Breast epithelium (tissue), 4 donors: ENCODE results near the gene GGT5. TPM values are rescaled to one million over a fixed set of nuclear protein-coding genes. Genes with fewer than 3 reads are reported as not detected.

Experiments
- DNase-seq, 2 donors: peaks; one replicate each; pipeline ENCODE4 v3.0.0-alpha.2; 2019; ENCODE audit warnings: low spot score in 2 of 2
- H3K27ac ChIP-seq, 2 donors: fragments of 200-600 bp; sonication (generic) in 1 of 2; one replicate each; pipeline ENCODE4 v1.5.1; 2016 to 2019; ENCODE audit warnings: mild to moderate bottlenecking in 1 of 2
- H3K27me3 ChIP-seq, 2 donors: fragments of 200-600 bp; sonication (generic) in 1 of 2; one replicate each; pipeline versions ENCODE4 v1.5.1 to v1.6.0; 2017 to 2019; ENCODE audit warnings: control low read depth in 1 of 2, mild to moderate bottlenecking in 1 of 2
- H3K36me3 ChIP-seq: fragments of 200-600 bp; one replicate; pipeline ENCODE4 v1.5.1; 2019
- H3K4me1 ChIP-seq, 2 donors: fragments of 200-600 bp; sonication (generic); one replicate each; pipeline ENCODE4 v1.5.1; 2016 to 2019; ENCODE audit warnings: control low read depth in 1 of 2
- H3K4me3 ChIP-seq, 3 donors: fragments of 200-600 bp; sonication (generic); 1 replicate in 2 of 3; 2 replicates in 1 of 3; pipeline ENCODE4 v1.5.1; 2016 to 2019; ENCODE audit warnings: mild to moderate bottlenecking in 3 of 3, moderate library complexity in 2 of 3
- H3K9me3 ChIP-seq, 2 donors: fragments of 200-600 bp; sonication (generic) in 1 of 2; one replicate each; pipeline ENCODE4 v1.5.1; 2016 to 2019; ENCODE audit warnings: control low read depth in 1 of 2
- POLR2A ChIP-seq: fragments of 450-650 bp; IDR thresholded peaks from one replicate; pipeline ENCODE4 v1.6.1; 2016; ENCODE audit warnings: antibody characterized with exemption, mild to moderate bottlenecking, moderate library complexity
- POLR2AphosphoS5 ChIP-seq, 3 donors: sonication (generic); formaldehyde crosslinking; IDR thresholded peaks; one replicate each; pipeline ENCODE4 v1.6.1; 2017; ENCODE audit warnings: antibody characterized with exemption in 3 of 3
- intact Hi-C: fragments of 100-400 bp; cut with DNase I; formaldehyde crosslinking; loops from one replicate; pipeline ENCODE4 v1.15.1; 2023; ENCODE audit warnings: low total_unique reads
- total RNA-seq, 3 donors: library from RNA; depleted of rRNA; stranded (reverse); fragments of >200 nt; gene quantifications; one replicate each; pipeline ENCODE4 v1.1.0, GENCODE V29; 2016
- TF ChIP-seq, protein P1 (sequence below), 3 donors: fragments of 450-650 bp; IDR thresholded peaks; one replicate each; pipeline ENCODE4 v1.5.1; 2016 to 2017; ENCODE audit warnings: antibody characterized with exemption in 3 of 3, mild to moderate bottlenecking in 3 of 3, moderate library complexity in 3 of 3

Gene GGT5
- total RNA-seq, 3 donors from 2014 or later = 27.1 to 114 (median 61.0) TPM

DNA sequence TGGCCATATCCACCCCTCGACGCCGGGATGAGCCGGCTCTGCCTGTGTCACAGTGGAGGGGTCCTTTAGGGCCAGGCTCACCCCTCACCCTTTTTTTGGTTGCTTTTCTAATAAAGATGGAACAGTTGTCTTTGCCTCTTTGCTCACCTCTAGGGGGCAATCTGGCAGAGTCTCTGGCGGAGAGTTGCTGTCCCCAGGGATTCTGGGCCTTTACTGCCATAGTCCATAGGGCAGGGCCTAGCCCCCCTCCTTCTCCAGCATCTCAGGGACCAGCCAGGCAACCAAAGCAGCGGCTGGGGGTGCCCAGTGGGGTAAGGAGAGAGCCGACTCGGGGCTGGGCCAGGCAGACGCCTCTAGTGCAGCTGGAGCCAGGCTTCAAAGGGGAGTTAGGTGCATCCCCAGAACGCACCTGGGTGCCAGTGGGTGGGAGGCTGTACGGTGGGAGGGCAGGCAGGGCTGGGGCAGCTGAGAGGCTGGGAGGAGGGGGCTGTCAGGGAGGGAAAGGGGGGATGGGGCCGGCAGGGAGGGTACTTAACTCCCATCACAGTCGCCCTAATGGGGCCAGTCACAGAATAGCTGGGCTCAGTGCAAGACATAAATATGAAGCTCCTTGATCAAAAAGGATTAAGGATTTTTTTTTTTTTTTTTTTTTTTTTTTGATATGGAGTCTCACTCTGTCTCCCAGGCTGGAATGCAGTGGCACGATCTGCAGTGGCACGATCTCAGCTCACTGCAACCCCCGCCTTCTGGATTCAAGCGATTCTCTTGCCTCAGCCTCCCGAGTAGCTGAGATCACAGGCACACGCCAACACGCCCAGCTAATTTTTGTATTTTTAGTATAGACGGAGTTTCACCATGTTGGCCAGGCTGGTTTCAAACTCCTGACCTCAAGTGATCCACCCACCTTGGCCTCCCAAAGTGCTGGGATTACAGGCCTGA lies 66.1 kb downstream of the GGT5 start:
- no peaks in the 10 kb centered on the region for H3K27me3 ChIP-seq
- DNase-seq = no peak
- H3K9me3 ChIP-seq = no peaks in the 10 kb centered on the region
- intact Hi-C loops = no loop called here
- no peak overlapping the region for H3K4me3 ChIP-seq
- peak overlapping the region; percentile 70 to 80 for H3K27ac ChIP-seq
- TF ChIP-seq, protein P1, sequence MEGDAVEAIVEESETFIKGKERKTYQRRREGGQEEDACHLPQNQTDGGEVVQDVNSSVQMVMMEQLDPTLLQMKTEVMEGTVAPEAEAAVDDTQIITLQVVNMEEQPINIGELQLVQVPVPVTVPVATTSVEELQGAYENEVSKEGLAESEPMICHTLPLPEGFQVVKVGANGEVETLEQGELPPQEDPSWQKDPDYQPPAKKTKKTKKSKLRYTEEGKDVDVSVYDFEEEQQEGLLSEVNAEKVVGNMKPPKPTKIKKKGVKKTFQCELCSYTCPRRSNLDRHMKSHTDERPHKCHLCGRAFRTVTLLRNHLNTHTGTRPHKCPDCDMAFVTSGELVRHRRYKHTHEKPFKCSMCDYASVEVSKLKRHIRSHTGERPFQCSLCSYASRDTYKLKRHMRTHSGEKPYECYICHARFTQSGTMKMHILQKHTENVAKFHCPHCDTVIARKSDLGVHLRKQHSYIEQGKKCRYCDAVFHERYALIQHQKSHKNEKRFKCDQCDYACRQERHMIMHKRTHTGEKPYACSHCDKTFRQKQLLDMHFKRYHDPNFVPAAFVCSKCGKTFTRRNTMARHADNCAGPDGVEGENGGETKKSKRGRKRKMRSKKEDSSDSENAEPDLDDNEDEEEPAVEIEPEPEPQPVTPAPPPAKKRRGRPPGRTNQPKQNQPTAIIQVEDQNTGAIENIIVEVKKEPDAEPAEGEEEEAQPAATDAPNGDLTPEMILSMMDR (IDR thresholded peaks at IDR 0.05) = peak in 1 of 3 donors; percentile 13
- TF ChIP-seq POLR2AphosphoS5 (IDR thresholded peaks at IDR 0.05) = no peak
- TF ChIP-seq POLR2A = no peak
- peaks cover 14 to 22% of the 10 kb centered on the region in 2 donors for H3K4me1 ChIP-seq
- H3K36me3 ChIP-seq = no peaks in the 10 kb centered on the region

DNA sequence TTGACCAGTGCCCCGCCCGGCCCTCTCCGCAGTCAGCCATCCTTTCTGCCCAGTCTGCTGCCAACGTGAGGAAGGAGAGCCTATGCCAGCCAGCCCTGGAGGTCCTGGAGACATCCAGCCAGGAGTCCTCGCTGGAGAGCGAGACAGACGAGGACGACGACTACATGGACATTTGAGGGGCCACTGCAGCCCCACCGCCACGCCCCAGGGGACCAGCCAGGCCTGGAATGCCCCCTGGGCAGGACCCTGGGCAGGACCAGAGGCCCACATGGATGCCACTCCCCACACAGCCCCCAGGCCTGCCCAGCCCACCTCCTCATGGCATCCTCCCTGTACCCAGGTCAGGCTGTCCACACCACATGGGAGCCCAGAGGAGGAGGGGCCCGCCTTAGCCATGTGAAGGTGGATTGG lies 66.9 kb downstream of the GGT5 start:
- intact Hi-C loops = no loop called here
- H3K27ac ChIP-seq = peak overlapping the region in 1 of 2 donors; percentile 72

DNA sequence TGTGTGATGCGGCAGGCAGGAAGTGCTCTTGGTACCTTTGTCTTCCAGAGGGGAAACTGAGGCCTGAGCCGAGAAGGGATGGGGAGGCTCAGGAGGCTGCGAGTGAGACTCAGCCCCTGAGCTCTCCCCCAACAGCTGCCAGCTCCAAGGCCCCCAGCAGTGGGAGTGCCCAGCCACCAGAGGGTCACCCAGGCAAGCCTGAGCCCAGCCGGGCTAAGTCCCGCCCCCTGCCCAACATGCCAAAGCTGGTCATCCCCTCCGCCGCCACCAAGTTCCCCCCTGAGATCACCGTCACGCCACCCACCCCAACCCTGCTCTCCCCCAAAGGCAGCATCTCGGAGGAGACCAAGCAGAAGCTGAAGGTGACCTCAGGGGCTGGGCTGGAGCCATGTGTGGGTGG lies 67.4 kb downstream of the GGT5 start:
- TF ChIP-seq POLR2AphosphoS5 (IDR thresholded peaks at IDR 0.05) = no peak
- no peak for TF ChIP-seq POLR2A
- TF ChIP-seq, protein P1 (IDR thresholded peaks at IDR 0.05) = no peak
- Histone ChIP-seq H3K36me3 (no peaks in the 10 kb centered on the region), H3K27me3 (no peaks in the 10 kb centered on the region), H3K9me3 (no peaks in the 10 kb centered on the region), H3K4me1 (peaks cover 14 to 15% of the 10 kb centered on the region in 2 donors), H3K4me3 (no peak overlapping the region), H3K27ac (peak overlapping the region in 1 of 2 donors; percentile 72)
- DNase-seq = no peak
- intact Hi-C loops = no loop called here

More for the DNA sequence above, 66.9 kb downstream of the GGT5 start:
- Histone ChIP-seq H3K27me3 (no peaks in the 10 kb centered on the region), H3K36me3 (no peaks in the 10 kb centered on the region), H3K4me3 (no peak overlapping the region), H3K4me1 (peaks cover 14 to 15% of the 10 kb centered on the region in 2 donors), H3K9me3 (no peaks in the 10 kb centered on the region)
- TF ChIP-seq, protein P1 (IDR thresholded peaks at IDR 0.05) = no peak
- no peak for TF ChIP-seq POLR2A
- no peak for TF ChIP-seq POLR2AphosphoS5 (IDR thresholded peaks at IDR 0.05)
- no peak for DNase-seq

DNA sequence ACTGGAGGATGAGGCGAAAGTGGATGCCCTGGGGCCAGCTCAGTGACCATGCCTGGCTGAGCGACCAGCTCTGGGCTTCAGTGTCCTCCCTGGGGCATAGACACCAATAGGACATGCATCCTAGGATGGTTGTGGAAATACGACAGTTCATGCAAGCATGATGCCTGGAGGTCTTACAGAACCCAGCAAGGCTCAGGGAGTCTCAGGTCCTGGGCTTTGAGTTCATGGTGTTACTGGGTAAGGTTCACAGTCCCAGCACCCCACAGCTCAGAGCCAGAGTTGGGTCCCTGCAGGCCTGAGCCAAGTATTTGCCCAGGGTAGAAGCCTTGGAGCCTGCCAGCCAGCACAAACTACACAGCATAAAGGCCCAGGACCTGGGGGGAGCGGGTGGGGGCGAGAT lies 67.8 kb downstream of the GGT5 start:
- Histone ChIP-seq H3K4me3 (no peak overlapping the region), H3K27me3 (no peaks in the 10 kb centered on the region), H3K9me3 (no peaks in the 10 kb centered on the region), H3K4me1 (peaks cover 13 to 14% of the 10 kb centered on the region in 2 donors), H3K36me3 (no peaks in the 10 kb centered on the region), H3K27ac (peak overlapping the region in 1 of 2 donors; percentile 72)
- intact Hi-C loops = no loop called here
- TF ChIP-seq, protein P1 (IDR thresholded peaks at IDR 0.05) = no peak
- TF ChIP-seq POLR2A (no peak), POLR2AphosphoS5 (IDR thresholded peaks at IDR 0.05) (no peak)
- DNase-seq = no peak

DNA sequence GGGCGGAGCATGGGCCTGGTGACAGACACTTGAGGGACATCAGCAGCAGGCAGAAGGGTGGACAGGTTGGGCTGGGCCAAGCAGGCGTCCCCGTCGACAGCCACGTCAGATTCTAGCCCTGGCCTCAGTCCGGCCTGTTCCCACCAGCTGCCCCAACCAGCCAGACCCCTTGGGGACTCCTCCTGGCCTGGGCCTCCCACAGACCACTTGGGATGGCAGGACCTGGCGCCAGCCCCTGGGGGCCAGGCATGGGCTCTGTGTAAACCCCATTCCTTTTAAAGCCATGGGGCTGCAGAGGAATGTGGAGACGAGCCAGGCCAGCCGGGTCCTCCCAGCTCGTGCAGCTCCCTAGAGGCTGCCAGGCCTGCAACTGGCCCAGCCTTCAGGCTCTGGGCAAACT lies 68.3 kb downstream of the GGT5 start:
- no peak for TF ChIP-seq POLR2A
- TF ChIP-seq POLR2AphosphoS5 (IDR thresholded peaks at IDR 0.05) = no peak
- TF ChIP-seq, protein P1 (IDR thresholded peaks at IDR 0.05) = no peak
- peaks cover 4% of the 10 kb centered on the region for H3K36me3 ChIP-seq
- no peak overlapping the region for H3K4me3 ChIP-seq
- H3K27me3 ChIP-seq = no peaks in the 10 kb centered on the region
- peak overlapping the region in 1 of 2 donors; percentile 72 for H3K27ac ChIP-seq
- H3K9me3 ChIP-seq = no peaks in the 10 kb centered on the region
- no peak for DNase-seq
- peaks cover 9 to 10% of the 10 kb centered on the region in 2 donors for H3K4me1 ChIP-seq
- intact Hi-C loops = no loop called here
